A549 treated with Hydrocortisone at 1 μM for 4 hours (cell line): ENCODE results near the gene DOCK10. TPM values are rescaled to one million over a fixed set of nuclear protein-coding genes. Genes with fewer than 3 reads are reported as not detected.

Experiments used
- total RNA-seq: library from RNA; stranded (reverse); fragments of 200-300 nt; extraction: Qiagen RNA extraction; gene quantifications from 5 replicates; pipeline ENCODE4 v1.2.3, GENCODE V29; 2022

DOCK10 gene
- 21.5 to 37.1 TPM (median 22.0 TPM) in 5 replicates for total RNA-seq

DNA sequence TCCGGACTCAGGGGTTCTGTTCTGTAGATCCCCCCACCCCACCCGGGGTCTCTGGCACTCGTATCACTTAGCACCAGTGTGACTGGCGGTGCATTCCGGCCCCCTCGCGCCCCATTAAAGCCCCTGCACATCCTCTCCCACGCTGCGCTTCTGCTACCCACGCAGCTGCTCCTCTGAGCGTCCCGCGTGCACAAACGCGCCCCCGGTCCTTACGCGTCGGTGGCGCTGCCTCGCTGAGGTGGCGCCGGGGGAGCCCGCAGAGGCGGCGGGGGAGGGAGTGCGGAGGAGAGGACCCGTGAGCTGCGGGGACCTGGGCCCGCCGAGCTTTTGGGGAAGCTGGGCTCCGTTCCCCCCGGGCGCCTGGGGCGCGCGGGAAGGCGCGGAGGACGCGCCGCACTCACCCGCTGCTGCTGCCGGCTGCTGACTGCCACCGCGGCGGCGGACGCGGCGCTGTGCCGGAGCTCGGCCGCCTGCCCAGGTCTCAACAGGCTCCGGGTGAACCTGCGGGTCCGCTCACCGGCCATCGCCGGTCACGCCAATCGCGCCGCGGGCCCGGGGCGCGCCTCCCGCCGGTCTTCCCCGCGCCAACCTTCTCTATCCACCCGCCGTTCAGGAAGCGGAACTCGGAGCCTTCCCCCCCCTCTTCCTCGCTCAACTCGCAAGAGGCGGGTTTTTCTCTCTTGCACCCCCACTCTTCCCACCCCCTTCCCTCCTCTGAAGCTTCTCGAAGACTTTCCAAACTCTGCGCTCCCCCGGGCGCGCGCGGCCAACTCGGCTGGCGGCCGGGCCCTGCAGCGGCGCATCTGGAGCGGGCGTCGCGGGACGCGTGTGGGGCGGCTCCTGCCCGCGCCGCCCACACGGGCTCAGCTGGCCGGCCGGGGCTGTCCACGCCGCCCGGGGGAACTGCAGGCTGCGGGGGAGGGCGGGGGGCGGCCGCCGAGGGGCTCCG lies at the start of gene DOCK10:
DOCK10 (minus strand) TSS at position 618 of the 949 bp plus-strand sequence; CDS start at position 524, 94 bp downstream.

DNA sequence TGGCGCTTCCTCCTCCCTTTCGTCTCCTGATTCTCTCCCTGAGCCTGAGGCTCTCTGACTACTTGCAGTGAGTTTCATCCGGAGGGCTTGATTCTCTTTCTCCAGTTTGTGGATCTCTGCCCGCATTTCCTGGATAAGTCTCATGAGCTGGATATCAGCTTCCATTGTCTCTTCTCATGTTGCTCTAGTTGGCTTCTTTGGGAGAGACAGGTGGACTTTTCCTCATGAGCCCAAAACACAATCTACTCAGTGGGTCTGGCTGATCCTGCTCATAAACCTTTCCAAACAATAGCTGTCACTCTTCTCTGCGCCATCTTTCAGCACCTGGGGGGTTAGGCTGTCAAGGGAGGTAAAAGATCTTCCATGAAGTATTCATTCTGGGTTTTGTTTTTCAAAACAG lies 326.1 kb downstream of the DOCK10 start, which contains the start of gene CCDC195:
CCDC195 (minus strand) TSS at position 165 of the 400 bp plus-strand sequence; CDS start at position 165, 0 bp downstream.

